NCI-H2227 (cell line): Measurements from ENCODE around the gene PLGRKT.
"Not testable (repeated sequence)": the region's sequence is repeated elsewhere in the genome, so short reads cannot be mapped to it uniquely, and the experiment has no call there.

Source experiments
- DNase-seq: peaks from one replicate; lab custom pipeline; 2025; ENCODE audit not compliant: unreplicated experiment; lab: John Stamatoyannopoulos, UW

Gene PLGRKT

DNA sequence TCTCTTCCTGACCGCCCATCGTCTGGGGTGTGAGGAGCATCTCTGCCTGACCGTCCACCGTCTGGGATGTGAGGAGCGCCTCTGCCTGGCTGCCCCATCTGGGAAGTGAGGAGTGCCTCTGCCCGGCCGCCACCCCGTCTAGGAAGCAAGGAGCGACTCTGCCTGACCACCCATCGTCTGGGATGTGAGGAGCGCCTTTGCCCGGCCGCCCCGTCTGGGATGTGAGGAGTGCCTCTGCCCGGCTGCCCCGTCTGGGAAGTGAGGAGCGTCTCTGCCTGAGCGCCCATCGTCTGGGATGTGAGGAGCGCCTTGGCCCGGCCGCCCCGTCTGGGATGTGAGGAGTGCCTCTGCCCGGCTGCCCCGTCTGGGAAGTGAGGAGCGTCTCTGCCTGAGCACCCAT lies 4.4 kb downstream of the PLGRKT start:
- DNase-seq: not testable (repeated sequence)

DNA sequence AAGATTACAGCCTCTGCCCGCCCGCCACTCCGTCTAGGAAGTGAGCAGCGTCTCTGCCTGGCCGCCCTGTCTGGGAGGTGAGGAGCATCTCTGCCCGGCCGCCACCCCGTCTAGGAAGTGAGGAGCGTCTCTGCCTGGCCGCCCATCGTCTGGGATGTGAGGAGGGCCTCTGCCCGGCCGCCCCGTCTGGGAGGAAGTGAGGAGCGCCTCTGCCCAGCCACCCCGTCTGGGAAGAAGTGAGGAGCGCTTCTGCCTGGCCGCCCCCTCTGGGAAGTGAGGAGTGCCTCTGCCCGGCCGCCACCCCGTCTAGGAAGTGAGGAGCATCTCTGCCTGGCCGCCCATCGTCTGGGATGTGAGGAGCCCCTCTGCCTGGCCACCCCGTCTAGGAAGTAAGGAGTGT lies 4.8 kb downstream of the PLGRKT start:
- not testable (repeated sequence) for DNase-seq

DNA sequence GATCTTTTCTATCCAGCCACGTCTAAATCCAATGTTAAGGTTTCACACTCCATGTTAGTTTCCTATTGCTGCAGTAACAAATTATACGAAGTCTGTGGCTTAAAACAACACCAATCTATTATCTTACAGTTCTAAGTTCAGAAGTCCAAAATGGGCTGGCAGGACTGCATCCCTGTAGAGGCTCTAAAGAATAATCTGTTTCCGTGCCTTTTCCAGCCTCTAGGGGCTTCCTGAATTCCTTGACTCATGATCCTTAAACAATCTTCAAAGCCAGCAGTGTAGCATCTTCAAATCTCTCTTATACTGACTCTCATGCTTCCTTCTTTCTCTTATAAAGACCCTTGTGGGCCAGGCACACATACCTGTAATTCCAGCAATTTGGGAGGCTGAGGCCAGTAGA lies 6.8 kb downstream of the PLGRKT start:
- no peak for DNase-seq

DNA sequence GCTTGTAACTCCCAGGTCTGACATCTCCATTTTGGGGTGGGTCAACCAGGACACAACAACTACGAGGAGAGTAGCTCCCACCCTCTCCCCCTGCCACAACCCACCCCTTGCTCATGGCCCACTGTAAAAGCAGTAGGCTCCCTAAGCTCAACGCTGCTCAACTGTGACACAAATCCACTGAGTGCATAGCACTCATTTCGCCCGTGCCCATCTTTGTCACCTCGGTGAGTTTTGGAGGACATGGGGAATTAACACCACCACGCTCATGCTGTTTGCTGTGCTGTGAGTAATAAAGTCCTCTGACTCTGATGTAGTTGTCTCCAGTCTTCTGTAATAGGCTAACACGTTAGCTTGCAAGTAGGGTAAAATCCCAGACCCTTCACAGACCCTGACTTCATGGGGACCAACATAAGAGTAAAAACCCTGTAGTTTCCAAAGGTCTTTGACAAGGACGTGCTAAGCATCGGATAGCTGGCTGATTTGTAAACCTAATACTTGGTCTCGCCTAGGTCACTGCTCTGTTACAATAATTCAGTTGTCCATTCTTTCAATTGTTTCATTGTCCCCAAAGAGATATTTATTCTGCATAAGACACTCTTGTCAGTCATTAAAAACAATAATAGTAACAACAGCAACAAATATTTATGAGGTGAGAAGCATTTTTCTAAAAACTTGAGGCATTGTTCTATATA lies 7.7 kb downstream of the PLGRKT start:
- DNase-seq: no peak

DNA sequence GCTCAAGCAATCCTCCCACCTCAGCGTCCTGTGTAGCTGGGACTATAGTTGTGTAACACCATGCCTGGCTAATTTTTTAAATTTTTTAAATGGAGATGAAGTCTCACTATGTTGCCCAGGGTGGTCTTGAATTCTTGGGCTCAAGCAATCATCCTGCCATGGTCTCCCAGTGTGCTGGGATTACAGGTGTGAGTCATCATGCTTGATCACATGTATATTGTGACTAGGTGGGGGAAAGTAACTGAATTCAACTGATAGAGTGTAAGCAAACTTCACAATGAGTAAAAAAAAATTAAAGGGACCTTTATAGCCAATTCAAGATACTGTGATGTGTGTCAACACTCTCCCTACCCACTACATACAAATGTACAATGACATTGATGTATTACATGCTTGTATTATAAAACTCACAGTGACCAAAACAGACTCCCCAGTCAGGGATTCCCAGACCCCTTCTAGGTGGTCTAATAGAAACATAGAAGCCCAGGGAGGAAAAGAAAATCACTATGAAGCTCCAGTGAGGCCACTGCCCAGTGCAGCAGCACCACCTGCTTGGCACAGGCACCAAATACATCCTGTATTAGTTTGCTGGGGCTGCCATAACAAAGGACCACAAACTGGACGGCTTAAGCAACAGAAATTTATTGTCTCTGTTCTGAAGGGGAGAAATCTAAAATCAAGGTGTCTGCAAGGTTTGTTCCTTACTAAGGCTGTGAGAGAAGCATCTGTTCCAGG lies 8.8 kb downstream of the PLGRKT start:
- DNase-seq: no peak

DNA sequence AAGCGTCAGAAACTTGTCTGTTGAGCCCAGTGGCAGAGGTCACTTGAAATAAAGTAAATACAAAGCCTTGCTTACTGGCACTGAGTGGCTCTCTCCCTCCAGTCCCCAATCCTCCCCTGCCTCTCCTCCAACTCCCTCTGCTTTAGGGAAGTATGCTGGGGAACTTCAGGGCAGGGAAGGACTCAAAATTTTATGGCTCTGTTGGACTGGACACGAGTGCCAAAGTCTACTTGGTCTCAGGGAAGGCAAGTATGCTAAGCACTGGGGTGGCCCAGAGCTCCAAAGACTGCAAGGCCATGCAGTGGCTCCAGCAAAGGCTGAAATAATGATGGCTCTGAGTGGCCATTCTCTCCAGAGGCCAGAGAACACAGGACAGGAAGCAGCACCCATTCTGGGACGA lies 9.6 kb downstream of the PLGRKT start:
- DNase-seq: no peak

DNA sequence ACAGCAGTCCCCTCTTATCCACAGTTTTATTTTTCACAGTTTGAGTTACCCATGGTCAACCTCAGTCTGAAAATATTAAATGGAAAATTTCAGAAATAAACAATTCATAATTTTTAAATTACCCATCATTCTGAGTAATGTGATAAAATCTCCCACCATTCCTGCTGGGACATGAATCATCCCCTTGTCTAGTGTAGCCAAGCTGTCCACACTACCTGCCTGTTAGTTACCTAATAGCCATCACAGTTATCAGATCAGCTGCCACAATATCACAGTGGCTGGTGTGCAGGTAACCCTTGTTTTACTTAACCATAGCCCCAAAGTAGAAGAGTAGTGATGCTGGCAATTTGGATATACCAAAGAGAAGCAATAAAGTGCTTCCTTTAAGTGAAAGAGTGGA lies 10.7 kb downstream of the PLGRKT start:
- no peak for DNase-seq

DNA sequence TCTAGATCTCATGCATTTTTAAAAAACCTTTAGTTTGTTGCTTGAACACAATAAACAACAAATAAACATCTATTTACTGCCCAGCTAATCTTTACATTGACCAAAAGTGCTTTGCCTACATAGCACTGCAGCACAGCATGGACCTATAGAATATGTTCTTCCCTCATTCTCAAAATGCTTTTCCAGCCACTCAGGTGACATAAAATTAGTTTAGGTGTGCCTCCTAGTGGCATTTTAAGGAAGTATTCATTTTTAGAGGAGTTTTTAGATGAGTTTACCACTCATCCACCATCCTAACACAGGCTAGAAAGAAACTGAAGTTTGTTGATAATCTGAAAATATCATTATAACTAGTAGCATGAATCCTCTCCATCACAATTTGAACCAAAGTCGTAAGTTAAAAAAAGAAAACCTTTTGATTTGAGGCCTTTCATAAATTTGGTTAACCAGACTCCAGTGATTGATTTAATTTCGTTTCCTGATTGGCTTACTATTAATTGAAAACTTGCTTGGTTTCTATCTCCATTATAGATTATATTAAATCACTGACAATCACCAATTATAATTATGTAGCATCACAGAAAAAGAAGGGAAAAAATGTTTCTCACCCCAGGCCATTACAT lies 12.6 kb downstream of the PLGRKT start:
- no peak for DNase-seq

DNA sequence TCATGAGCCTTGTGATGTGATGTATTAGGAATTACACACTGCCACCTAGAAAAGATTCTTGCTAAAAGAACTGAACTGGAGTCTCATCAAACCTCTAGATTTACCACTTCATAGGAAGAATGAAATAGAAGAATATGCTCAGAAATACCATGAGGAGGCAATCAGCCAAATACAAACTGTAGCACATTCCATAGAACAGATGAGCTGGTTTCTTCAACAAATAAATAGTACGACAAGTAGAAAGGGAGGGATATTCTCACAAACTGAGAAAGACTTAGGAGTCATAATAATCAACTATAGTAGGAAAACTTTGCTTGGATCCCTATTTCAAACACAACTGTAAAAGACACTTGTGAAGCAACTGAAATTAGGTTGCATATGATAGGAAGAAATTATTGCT lies 15.4 kb downstream of the PLGRKT start:
- DNase-seq: no peak

DNA sequence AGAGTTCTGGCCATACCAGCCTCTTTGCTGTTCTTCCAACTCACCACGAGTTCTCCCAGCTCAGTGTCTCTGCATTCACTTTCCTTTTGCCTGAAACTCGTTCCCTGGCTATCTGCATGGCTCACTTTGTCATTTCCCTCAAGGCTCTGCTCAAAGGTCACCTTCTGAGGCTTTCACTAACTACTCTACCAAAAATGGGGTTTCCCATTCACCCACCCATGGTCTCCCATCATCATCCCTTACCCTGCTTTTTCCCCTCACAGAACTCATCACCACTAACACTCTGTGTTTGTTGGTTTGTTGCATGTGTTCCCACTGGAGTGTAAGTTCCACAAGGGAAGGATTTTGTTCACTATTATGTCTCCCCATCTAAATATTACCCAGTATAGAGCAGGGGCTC lies 16.6 kb downstream of the PLGRKT start:
- no peak for DNase-seq

DNA sequence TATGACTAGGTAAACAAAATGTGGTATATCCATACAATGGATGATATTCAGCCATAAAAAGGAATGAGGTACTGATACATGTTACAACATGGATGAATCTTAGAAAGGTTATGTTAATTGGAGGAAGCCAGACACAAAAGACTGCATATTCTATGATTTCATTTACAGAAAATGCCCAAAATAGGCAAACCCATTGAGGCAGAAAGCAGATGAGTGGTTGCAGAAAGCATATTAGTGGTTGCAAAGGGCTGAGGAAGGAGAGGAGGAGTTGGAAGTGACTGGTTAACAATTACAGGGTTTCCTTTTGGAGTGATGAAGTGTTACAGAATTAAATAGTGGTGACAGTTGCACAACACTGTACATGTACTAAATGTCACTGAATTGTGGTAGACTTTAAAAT lies 17.7 kb downstream of the PLGRKT start:
- DNase-seq: no peak

DNA sequence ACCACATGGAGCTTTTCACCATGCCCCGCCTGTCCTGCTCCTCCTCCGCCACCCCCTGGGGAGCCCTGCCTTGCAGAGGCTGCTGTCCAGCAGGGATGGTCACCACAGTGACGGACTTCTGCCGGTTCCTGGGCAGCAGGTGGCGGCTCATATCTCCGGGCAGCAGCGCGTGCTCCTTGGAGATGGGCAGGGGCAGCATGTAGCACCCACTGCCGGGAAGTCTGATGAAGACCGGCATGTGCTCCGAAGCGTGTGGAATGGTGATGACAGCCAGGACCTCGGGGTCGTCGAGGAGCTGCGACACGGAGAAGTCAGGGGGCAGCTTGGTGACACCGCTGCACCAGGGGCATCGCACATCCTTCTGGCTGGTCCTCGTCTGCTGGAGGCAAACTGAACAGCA lies 19.2 kb downstream of the PLGRKT start:
- DNase-seq: no peak

DNA sequence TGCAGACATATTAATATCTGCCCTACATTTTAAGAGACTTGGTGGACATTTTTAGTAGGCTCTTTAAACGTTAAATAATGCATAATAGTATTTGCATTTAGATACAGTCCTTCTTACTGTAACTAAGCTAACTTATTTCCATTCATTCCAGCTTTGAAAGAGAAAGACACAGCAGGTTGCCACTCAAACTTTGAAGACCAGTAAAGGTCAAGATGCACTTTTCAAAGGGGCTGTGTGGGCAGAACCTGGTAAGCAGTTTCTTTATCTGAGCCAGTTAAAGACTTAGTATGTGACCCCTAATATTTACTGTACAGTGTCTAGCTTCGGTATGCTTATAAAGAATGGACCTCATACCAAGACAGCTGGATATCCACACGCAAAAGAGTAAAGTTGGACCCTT lies 20.8 kb downstream of the PLGRKT start:
- no peak for DNase-seq

DNA sequence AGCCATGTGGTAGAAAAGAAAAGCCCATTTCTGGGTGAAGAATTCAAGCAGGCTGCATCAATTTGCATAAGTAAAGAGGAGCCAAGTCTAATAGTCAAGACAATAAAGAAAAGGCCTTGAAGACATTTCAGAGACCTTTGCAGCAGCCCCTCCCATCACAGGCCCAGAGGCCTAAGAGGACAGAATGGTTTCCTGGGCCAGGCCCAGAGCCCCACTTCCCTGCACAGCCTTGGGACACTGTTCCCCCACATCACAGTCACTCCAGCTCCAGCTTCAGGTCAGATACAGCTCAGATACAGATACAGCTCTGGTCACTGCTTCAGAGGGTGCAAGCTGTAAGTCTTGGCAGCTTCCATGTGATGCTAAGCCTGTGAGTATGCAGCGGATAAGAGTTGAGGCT lies 29.1 kb downstream of the PLGRKT start:
- no peak for DNase-seq

DNA sequence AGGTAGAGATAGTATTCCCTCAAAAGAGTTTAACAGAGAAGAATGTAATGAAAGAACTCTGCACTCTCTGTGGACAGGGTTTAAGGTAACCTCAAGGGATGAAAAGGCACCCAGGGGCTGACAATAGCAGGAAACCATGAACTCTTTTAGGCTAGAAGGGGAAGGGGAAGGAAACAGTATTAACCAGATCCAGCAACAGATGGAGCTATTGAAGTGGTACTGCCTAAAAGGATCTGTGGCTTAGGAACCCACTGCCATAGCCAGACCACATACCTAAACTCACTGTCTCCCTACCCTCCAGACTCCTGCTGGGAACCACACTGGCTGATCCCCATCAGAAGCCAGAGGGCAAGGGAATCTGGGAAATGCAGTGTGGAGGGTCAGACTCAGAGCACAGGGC lies 35.5 kb downstream of the PLGRKT start:
- no peak for DNase-seq

DNA sequence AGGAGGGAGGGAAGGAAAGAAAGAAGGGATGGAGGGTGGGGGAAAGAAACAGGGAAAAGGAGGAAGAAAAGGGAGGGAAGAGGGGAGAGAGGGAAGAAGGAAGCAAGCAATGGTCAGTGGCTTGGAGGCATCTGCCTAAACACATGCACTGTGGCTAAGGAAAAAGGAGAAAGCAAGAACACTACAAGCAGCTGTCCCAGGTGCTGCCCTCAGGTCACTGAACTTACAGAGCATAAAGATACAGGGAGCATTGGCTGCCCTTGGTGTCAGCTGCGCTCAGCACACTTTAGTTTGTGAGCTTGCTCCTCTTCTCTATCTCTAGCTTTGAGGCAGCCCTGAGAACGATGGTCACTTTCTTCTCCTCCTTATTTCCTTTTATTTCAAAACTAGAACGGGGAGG lies 40.2 kb downstream of the PLGRKT start:
- DNase-seq: not testable (repeated sequence)

DNA sequence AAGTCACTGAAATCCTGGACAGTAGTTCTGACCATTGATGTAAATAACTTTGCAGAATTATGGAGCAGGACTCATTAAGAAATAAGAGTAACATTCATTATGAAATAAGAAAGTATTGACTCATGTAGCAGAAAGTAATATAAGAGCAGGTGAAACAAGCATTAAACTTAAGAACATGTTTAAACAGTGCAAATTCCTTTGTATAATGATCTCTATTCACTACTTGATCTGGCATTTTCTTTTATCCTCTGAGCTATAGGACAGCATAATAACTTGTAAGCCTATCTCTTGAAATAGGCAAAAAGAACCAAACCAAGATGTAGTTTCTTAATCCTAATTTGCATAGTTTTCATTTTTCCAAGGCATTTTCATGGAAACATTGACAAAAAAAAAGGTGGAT lies 42.3 kb downstream of the PLGRKT start:
- DNase-seq: no peak

DNA sequence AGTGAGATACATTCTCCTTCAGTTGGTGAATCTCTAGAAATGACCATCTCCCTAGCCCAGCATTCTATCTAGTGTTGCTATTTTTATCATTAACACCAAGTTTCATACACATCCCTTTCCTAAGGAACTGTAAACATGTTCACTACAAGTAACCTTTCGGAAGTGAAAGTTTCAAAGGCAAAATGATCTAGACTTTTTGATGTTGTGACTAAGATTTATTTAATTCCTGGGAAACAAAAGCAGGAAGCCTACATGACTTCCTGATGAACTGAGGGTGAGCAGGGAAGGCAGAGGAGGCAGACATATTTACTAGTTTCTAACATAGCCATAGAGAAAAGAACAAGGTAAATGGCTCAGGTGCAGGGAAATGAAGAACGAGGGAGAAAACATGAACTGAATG lies 43.7 kb downstream of the PLGRKT start:
- not testable (repeated sequence) for DNase-seq

DNA sequence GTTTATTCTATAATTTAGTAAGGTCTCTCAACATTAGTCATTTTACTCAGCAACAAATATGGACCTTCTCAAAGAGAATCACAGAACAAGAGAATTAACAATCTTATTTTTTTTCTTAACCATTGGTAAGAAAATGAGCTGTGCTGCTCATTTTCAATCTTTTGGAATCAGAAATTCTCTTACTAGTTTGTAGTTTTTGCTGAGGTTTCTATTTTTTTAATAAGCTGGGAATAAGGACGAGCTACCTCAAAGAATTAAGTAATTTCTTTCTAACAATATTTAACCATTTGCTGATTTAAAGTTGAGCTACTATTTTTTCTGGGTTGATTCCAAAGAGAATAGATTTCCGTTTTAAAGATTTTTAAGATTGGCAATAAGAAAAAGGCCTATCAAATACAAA lies 44.2 kb downstream of the PLGRKT start:
- DNase-seq: no peak

DNA sequence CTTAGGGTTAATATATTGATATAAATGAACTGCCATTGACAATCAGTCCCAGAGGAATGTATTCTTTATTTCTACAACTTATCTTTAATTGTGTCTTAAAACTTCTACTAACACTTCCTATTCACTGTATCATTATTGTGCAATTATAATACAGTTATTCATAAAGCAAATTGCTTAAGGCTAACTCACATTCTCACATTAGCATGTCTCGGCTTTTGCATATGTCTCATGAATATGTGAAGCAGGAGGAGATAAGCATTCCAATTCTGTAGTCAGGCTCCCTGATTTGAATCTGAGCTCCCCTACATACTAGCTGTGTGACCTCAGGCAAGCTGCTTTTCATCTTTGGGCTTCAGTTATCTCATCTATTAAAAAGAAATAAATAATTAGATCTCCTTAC lies 45.4 kb downstream of the PLGRKT start:
- no peak for DNase-seq

DNA sequence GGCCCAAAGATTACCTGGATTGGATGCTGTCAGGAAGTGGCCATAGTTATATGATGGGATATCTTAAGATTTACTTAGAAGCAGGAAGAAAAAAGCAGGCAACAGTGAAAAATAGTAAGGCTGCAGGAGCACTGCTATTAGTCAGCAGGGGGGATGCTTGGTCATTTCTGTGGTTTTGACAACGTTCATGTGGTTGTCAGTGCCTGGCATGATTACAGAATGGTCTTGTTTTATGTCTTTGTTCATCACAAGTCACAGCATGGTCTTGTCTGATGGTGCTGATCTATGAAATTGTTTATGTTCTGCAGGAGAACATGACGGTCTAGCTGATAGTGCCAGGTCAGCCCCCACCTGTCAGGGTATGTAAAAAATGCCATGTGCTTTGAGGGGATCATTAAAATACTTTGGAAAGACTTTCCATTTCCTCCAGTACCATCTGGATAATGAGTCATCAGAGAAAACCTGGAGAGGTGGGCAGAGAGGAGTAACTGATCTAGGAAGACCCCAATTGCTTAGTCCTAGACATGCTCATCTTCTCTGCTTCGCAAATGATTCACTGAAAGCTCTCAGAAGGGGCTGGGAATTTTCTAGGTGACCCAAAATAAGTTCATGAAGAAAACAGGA lies 48.5 kb downstream of the PLGRKT start:
- no peak for DNase-seq
